Skeletal muscle satellite cell (primary cell): Measurements from ENCODE around the gene CDC42BPA.

Experiments
- H3K27me3 ChIP-seq: 2 replicates; pipeline ENCODE4 v1.7.0; 2013; ENCODE audit warnings: low read length; ENCODE audit not compliant: control insufficient read depth, insufficient read depth
- H3K36me3 ChIP-seq: 2 replicates; pipeline ENCODE4 v1.7.0; 2013; ENCODE audit warnings: mild to moderate bottlenecking, control low read depth, low read length; ENCODE audit not compliant: insufficient read depth
- H3K4me1 ChIP-seq: 2 replicates; pipeline ENCODE4 v1.7.0; 2013; ENCODE audit warnings: low read length; ENCODE audit not compliant: control insufficient read depth, insufficient read depth
- H3K4me2 ChIP-seq: 2 replicates; pipeline ENCODE4 v1.7.0; 2013; ENCODE audit warnings: mild to moderate bottlenecking, low read length
- H3K4me3 ChIP-seq: 2 replicates; pipeline ENCODE4 v1.7.0; 2013; ENCODE audit warnings: low read length
- H3K9ac ChIP-seq: 2 replicates; pipeline ENCODE4 v1.7.0; 2013; ENCODE audit warnings: mild to moderate bottlenecking, low read depth, low read length, moderate library complexity
- H3K9me3 ChIP-seq: replicated peaks from 2 replicates; pipeline ENCODE4 v1.7.0; 2013; ENCODE audit warnings: mild to moderate bottlenecking, control low read depth, low read length

Gene CDC42BPA

DNA sequence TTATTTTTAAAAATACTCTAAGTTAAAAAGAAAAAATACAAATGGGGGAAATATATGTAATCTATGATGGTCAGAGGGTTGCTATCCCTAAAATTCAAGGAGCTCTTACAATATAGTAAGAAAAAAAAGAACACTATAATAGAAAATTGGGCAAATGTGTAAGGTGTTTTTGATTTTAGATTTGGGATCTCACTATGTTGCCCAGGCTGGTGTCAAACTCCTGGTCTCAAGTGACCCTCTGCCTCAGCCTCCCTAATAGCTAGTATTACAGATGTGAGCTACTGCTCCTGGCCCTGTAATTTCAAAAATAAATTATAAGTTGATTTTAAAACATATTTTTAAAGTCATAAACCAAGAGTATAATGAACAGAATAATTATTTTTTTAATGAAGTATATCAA lies 45.9 kb downstream of the CDC42BPA start:
- Histone ChIP-seq H3K9me3 (no peaks in the 10 kb centered on the region), H3K27me3 (no peaks in the 10 kb centered on the region), H3K4me3 (no peak overlapping the region), H3K4me2 (no peak overlapping the region), H3K36me3 (no peaks in the 10 kb centered on the region), H3K4me1 (no peaks in the 10 kb centered on the region), H3K9ac (no peak overlapping the region)

GRCh38 chr1:227270554-227270953 lies 47.7 kb downstream of the CDC42BPA start:
- Histone ChIP-seq H3K27me3 (no peaks in the 10 kb centered on the region), H3K4me2 (no peak overlapping the region), H3K9me3 (no peaks in the 10 kb centered on the region), H3K4me1 (no peaks in the 10 kb centered on the region), H3K4me3 (no peak overlapping the region), H3K36me3 (no peaks in the 10 kb centered on the region), H3K9ac (no peak overlapping the region)

- H3K9ac ChIP-seq = no peak overlapping the region
Observed at GRCh38 chr1:227268943-227269342, 49.3 kb downstream of the CDC42BPA start.

DNA sequence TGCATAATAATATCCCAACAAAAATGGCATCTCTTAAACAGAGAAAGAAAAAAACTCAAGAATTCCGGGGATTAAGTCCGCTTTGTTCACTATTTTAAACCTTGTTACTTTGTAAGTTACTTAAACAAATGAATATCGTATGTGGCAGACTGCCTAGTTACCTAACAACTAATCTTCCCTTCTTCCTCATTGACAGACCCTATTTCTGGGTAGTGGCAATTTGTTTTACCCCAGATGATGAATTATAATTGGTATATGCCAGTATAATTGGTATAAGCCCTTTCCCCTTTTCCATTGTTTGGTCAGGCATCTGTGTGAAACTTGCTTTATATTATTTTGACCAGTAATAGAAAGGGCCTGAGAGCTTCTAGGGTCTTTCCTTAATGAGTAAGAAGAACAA lies 52.4 kb downstream of the CDC42BPA start:
- no peak overlapping the region for H3K9ac ChIP-seq
- H3K27me3 ChIP-seq = no peaks in the 10 kb centered on the region
- no peak overlapping the region for H3K4me2 ChIP-seq
- H3K4me1 ChIP-seq = no peaks in the 10 kb centered on the region
- H3K36me3 ChIP-seq = no peaks in the 10 kb centered on the region
- H3K9me3 ChIP-seq = no peaks in the 10 kb centered on the region
- H3K4me3 ChIP-seq = no peak overlapping the region

More at GRCh38 chr1:227268943-227269342, 49.3 kb downstream of the CDC42BPA start:
- no peaks in the 10 kb centered on the region for H3K4me1 ChIP-seq
- H3K27me3 ChIP-seq = no peaks in the 10 kb centered on the region
- no peak overlapping the region for H3K4me2 ChIP-seq
- H3K9me3 ChIP-seq = no peaks in the 10 kb centered on the region
- no peak overlapping the region for H3K4me3 ChIP-seq
- H3K36me3 ChIP-seq = no peaks in the 10 kb centered on the region

DNA sequence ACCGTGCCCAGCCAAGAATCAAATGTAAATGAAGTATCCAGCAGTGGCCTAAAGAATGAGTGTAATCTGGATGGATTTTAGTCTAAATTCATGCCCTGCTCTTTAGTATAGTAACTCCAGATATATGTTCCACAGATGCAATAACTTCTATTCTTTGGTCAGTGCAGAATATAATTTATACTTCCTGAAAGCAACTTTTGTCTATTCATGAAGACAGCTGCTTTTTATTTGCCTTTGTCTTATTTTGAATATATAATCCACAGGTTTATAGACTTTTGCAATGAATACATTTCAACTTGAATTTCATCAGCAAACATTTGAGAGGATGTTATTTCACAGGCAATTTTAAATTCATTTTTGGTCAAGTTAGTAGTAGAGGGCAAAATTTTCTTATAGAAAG lies 54.4 kb downstream of the CDC42BPA start:
- no peak overlapping the region for H3K9ac ChIP-seq
- peaks cover 2% of the 10 kb centered on the region for H3K36me3 ChIP-seq
- H3K4me3 ChIP-seq = no peak overlapping the region
- no peaks in the 10 kb centered on the region for H3K27me3 ChIP-seq
- no peak overlapping the region for H3K4me2 ChIP-seq
- no peaks in the 10 kb centered on the region for H3K9me3 ChIP-seq
- H3K4me1 ChIP-seq = no peaks in the 10 kb centered on the region

DNA sequence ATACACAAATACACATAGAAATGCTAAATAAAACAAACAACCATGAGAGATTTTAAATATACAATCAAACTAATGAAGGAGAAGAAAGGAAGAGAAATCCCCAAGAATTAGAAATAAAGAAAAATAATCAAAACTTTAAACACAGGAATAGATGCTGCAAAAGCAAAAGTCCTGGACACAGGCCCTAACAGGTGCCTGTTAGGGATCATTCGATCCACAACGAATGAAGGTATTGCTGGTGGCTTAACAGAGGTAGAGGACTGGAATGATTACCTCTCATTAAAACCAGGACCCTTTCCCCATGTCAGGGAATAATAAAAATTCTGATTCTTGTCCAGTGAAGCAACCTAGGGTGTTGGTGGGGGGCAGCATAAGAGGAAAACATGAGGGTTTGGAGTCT lies 56.8 kb downstream of the CDC42BPA start:
- Histone ChIP-seq H3K27me3 (no peaks in the 10 kb centered on the region), H3K4me1 (no peaks in the 10 kb centered on the region), H3K9me3 (no peaks in the 10 kb centered on the region), H3K9ac (no peak overlapping the region), H3K36me3 (peaks cover 2% of the 10 kb centered on the region), H3K4me3 (no peak overlapping the region), H3K4me2 (no peak overlapping the region)

DNA sequence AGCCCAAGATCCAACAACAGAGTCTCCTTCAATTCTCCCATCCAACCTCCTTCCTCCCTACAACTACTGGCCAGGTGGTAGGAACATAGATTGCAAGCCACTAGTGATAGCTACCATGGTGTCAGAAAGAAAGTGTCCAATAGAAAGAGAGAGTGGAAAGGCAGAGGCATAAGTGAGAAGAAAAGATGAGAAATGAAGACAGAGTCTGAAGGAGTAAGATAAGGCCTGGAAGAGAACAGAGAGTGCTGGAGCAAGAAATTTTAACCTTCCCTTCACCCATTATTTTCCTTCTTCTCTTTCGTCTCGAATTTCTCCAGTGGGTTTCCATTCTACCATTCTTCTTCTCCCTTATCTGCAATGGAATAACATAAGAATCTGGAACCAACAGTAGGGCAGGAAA lies 57.9 kb downstream of the CDC42BPA start:
- no peak overlapping the region for H3K9ac ChIP-seq
- no peak overlapping the region for H3K4me3 ChIP-seq
- no peaks in the 10 kb centered on the region for H3K27me3 ChIP-seq
- H3K36me3 ChIP-seq = peaks cover 2% of the 10 kb centered on the region
- no peaks in the 10 kb centered on the region for H3K9me3 ChIP-seq
- no peaks in the 10 kb centered on the region for H3K4me1 ChIP-seq
- H3K4me2 ChIP-seq = no peak overlapping the region

- no peaks in the 10 kb centered on the region for H3K27me3 ChIP-seq
- no peaks in the 10 kb centered on the region for H3K4me1 ChIP-seq
- H3K9ac ChIP-seq = no peak overlapping the region
- H3K4me3 ChIP-seq = no peak overlapping the region
- no peaks in the 10 kb centered on the region for H3K9me3 ChIP-seq
- H3K4me2 ChIP-seq = no peak overlapping the region
- H3K36me3 ChIP-seq = peaks cover 2% of the 10 kb centered on the region
Observed at GRCh38 chr1:227257964-227258363, 60.3 kb downstream of the CDC42BPA start.

DNA sequence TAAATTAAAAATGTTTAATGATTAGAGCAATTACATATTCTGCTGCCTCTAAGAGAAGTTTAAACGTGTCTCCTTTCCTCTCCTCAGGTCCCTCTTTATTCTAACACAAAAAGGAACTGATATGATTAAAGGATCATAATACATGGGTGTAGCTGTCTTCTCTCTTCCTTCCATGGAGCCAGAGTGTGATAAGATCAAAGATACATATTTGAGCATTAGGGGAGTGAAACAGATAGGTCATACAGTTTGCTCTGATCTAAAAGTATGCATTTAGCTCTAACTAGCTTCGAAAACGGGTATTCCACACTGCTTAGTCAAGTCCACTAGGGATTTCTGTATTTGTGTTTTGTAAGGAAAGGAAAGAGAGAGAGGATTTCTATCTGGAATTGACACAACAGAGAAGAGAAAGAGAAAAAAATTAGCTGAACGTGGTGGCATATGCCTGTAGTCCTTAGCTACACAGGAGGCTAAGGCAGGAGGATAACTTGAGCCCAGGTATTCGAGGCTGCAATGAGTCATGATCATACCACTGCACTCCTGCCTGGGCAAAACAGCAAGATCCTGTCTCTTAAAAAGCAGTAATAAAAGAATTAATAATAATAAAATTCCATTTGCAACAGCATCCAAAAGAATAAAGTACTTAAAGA lies 63.1 kb downstream of the CDC42BPA start:
- no peak overlapping the region for H3K4me3 ChIP-seq

GRCh38 chr1:227253065-227253464 lies 65.2 kb downstream of the CDC42BPA start:
- Histone ChIP-seq H3K4me3 (no peak overlapping the region), H3K9ac (no peak overlapping the region), H3K4me2 (no peak overlapping the region), H3K36me3 (no peaks in the 10 kb centered on the region), H3K9me3 (no peaks in the 10 kb centered on the region), H3K27me3 (no peaks in the 10 kb centered on the region), H3K4me1 (no peaks in the 10 kb centered on the region)

More for the DNA sequence above, 63.1 kb downstream of the CDC42BPA start:
- Histone ChIP-seq H3K9me3 (no peaks in the 10 kb centered on the region), H3K9ac (no peak overlapping the region), H3K27me3 (no peaks in the 10 kb centered on the region), H3K4me1 (no peaks in the 10 kb centered on the region), H3K4me2 (no peak overlapping the region), H3K36me3 (peaks cover under 1% of the 10 kb centered on the region)

- Histone ChIP-seq H3K27me3 (no peaks in the 10 kb centered on the region), H3K36me3 (no peaks in the 10 kb centered on the region), H3K9me3 (no peaks in the 10 kb centered on the region), H3K4me1 (peaks cover 6% of the 10 kb centered on the region), H3K9ac (no peak overlapping the region), H3K4me2 (no peak overlapping the region), H3K4me3 (no peak overlapping the region)
Observed at GRCh38 chr1:227245613-227246320, 72.5 kb downstream of the CDC42BPA start.
